ENCODE results near the gene PPBP. TPM values are rescaled to one million over a fixed set of nuclear protein-coding genes. Genes with fewer than 3 reads are reported as not detected.
"Not testable (repeated sequence)": the region's sequence is repeated elsewhere in the genome, so short reads cannot be mapped to it uniquely, and the experiment has no call there.

The PPBP gene
- total and polyA plus RNA-seq, 11 donors = 0.42 to 1.7 (median 0.58) TPM; not detected in 4

DNA sequence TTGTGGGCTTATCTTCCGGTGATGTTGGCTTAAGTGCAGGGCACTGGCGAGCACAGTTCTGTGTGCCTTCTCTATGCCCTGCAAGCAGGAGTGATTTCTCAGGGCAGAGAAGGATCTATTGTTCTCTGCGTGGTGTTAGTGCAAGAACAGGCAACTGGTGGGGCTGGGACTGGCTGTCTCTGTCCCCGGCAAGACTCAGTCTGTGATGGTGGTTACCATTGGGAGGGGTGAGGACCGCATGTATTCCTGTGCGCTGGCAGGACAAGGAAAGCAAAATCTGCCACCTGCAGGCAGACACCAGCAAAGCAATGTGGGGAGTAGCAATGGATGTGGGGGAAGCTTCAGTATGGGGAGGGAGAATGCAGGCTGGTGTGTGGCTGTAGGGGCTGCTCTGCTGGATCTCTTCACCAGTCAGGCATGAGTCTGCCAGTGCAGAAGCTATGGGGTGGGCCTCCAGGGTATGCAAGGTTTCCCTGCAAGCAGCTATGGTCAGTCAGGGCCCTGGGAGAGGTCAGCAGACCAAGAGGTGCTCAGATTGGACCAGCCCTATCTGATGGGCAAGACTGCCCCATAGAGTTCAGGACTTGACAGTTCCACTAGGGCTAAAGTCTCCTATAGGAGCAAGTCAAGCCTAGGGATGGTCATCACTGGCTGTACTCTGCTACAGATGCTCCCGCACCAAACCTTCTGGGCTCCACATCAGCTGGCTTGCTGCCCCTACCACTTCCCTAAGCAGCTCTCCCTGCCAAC is 23.0 kb downstream of the PPBP start:
- Histone ChIP-seq H3K4me3 (no peak overlapping the region), H3K36me3 (no peaks in the 10 kb centered on the region), H3K27me3 (peaks cover 0 to 29% (median 0%) of the 10 kb centered on the region in 9 donors), H3K27ac (no peak overlapping the region), H3K4me1 (no peaks in the 10 kb centered on the region), H3K9me3 (peaks cover 0 to 21% (median 2%) of the 10 kb centered on the region in 12 donors)
- ATAC-seq = peak in 1 of 4 donors; percentile 22
- intact Hi-C loops (cut with DNase I) = no loop called here
- TF ChIP-seq, protein P1, sequence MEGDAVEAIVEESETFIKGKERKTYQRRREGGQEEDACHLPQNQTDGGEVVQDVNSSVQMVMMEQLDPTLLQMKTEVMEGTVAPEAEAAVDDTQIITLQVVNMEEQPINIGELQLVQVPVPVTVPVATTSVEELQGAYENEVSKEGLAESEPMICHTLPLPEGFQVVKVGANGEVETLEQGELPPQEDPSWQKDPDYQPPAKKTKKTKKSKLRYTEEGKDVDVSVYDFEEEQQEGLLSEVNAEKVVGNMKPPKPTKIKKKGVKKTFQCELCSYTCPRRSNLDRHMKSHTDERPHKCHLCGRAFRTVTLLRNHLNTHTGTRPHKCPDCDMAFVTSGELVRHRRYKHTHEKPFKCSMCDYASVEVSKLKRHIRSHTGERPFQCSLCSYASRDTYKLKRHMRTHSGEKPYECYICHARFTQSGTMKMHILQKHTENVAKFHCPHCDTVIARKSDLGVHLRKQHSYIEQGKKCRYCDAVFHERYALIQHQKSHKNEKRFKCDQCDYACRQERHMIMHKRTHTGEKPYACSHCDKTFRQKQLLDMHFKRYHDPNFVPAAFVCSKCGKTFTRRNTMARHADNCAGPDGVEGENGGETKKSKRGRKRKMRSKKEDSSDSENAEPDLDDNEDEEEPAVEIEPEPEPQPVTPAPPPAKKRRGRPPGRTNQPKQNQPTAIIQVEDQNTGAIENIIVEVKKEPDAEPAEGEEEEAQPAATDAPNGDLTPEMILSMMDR (IDR thresholded peaks at IDR 0.05) = peak in 2 of 12 donors; percentile 17 to 18
- TF ChIP-seq POLR2A (IDR thresholded peaks at IDR 0.05) = no peak
- DNase-seq = no peak
- WGBS, 4 donors = 47 to 54% (median 50%) methylated on average over 7 of the region's 7 CpGs

DNA sequence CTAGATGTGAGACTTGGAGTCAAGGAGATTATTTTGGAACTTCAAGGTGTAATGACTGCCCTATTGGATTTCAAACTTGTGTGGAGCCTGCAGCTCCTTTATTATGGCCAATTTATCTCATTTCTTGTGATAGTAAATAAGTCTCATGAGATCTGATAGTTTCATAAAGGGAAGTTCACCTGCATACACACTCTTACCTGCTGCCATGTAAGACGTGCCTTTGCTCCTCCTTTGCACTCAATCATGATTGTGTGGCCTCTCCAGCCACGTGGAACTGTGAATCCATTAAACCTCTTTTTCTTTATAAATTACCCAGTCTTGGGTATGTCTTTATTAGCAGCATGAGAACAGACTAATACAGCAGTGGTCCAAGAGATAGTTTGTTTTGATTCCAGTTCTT is 25.3 kb downstream of the PPBP start:
- Histone ChIP-seq H3K27me3 (peaks cover 0 to 20% (median 0%) of the 10 kb centered on the region in 9 donors), H3K4me3 (no peak overlapping the region), H3K36me3 (no peaks in the 10 kb centered on the region), H3K27ac (no peak overlapping the region), H3K4me1 (no peaks in the 10 kb centered on the region), H3K9me3 (peaks cover 0 to 29% (median 4%) of the 10 kb centered on the region in 12 donors)
- ATAC-seq (no peak), DNase-seq (no peak)
- TF ChIP-seq, protein P1 (IDR thresholded peaks at IDR 0.05) = no peak
- TF ChIP-seq POLR2A (IDR thresholded peaks at IDR 0.05) = no peak
- intact Hi-C loops (cut with DNase I) = no loop called here
- WGBS, 4 donors = 55 to 70% (median 62%) methylated on average over 2 of the region's 2 CpGs

DNA sequence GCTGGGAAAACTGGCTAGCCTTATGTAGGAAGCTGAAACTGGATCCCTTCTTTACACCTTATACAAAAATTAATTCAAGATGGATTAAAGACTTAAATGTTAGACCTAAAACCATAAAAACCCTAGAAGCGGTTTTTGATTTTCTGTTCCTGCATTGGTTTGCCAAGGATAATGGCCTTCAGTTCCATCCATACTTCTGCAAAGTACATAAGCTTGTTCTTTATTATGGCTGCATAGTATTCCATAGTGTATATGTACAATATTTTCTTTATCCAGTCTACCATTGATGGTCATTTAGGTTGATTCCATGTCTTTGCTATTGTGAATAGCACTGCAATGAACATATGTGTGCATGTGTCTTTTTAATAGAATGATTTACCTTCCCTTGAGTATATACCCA is 28.9 kb downstream of the PPBP start:
- H3K4me1 ChIP-seq; intact Hi-C loops (cut with DNase I); DNase-seq; H3K4me3 ChIP-seq; H3K27me3 ChIP-seq; H3K27ac ChIP-seq; H3K36me3 ChIP-seq; ATAC-seq: not testable (repeated sequence)
- H3K9me3 ChIP-seq = peaks cover 0 to 29% (median 4%) of the 10 kb centered on the region in 12 donors
- 88 to 98% (median 95%) methylated on average over 1 of the region's 1 CpG for WGBS, 4 donors

DNA sequence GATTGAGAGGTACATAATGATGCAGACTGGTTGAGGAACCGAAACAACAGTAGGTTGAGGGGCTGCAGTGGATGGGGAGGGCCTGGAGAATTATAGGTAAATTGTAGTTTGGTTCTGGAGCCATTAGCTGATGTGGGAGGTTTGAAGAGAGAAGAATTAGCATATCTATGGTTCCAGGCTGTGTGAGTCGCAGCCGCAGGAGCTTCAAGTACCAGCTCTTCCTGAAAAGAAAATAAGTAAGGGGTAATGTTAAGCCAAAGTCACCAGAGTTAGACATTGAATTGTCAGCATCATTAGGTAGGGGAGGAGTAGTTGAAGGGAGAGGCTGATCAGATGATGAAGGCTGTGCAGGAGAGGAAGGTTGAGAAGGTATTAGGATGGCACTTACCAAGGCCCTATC is 35.6 kb downstream of the PPBP start:
- ATAC-seq (no peak), DNase-seq (no peak)
- Histone ChIP-seq H3K27me3 (no peaks in the 10 kb centered on the region), H3K4me3 (no peak overlapping the region), H3K27ac (no peak overlapping the region), H3K9me3 (peaks cover 0 to 8% (median 0%) of the 10 kb centered on the region in 12 donors), H3K36me3 (no peaks in the 10 kb centered on the region), H3K4me1 (no peaks in the 10 kb centered on the region)
- TF ChIP-seq, protein P1 (IDR thresholded peaks at IDR 0.05) = no peak
- no peak for TF ChIP-seq POLR2A (IDR thresholded peaks at IDR 0.05)
- 85 to 93% (median 89%) methylated on average over 3 of the region's 3 CpGs for WGBS, 4 donors
- intact Hi-C loops (cut with DNase I) = no loop called here

DNA sequence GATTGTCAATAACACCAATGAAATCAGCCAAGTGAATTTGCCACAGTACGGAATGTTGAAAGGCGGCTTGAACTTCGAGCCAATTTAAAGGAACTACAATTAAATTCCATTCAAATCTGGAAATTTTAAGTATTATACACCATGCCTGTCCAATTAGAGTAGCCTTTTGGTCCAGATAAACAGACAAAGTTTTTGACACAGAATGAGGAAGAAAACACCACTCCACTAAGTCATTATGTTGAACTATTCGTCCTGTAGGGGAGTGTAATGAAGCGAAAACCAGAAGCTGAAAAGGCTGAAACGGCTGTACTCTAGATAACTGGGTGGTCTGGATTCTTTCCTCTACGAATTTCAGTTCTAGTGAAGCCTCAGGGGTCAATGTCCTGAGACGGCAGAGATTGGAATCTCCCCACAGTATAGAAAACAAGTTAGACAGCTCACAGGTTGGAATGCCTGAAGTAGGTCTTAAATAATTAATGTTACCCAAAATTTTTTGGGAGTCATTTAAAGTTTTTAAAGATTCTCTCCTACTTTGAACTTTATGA is 37.5 kb downstream of the PPBP start:
- DNase-seq; H3K4me1 ChIP-seq; ATAC-seq; H3K4me3 ChIP-seq; H3K36me3 ChIP-seq; intact Hi-C loops (cut with DNase I); H3K27ac ChIP-seq; H3K9me3 ChIP-seq: not testable (repeated sequence)
- WGBS, 4 donors = 48 to 53% (median 51%) methylated on average over 8 of the region's 8 CpGs
- peaks cover 0 to 12% (median 5%) of the 10 kb centered on the region in 9 donors for H3K27me3 ChIP-seq
